ENCODE measurements around the gene EEF2KMT. TPM values are rescaled to one million over a fixed set of nuclear protein-coding genes. Genes with fewer than 3 reads are reported as not detected.
A peak's percentile ranks its signal among the peaks of the same experiment; 100 is the strongest.
"Not testable (repeated sequence)": the region's sequence is repeated elsewhere in the genome, so short reads cannot be mapped to it uniquely, and the experiment has no call there.

Gene EEF2KMT
- 1 to 10 TPM; 4.5 to 7.2 (median 6.5) TPM for total RNA-seq

- TF ChIP-seq POLR2AphosphoS5 (IDR thresholded peaks at IDR 0.05) = peak in 2 of 3 donors; percentile 12 to 64
- H3K4me1 ChIP-seq = peaks cover 0 to 11% (median 5%) of the 10 kb centered on the region in 4 donors
- in situ Hi-C loops (cut with MboI; ENCODE audit: low pct_ligation_motif_present in 1 of 4, low pct_unique_long_range_greater_than_20kb in 1 of 4, low sequenced_read_pairs in 3 of 4); H3K27me3 ChIP-seq; H3K9me3 ChIP-seq; H3K36me3 ChIP-seq: not testable (repeated sequence)
- H3K4me3 ChIP-seq = peak within 1 kb of the TSS; percentile 85 to 89 (median 88)
- intact Hi-C loops (cut with DNase I; ENCODE audit: low total_unique reads) = loop anchor here (10.0 kb wide), 1 partner anchor 743 kb away; the partner anchor contains the start of gene PAM16
- peak; percentile 99 for DNase-seq
- WGBS, 2 donors (ENCODE audit: low coverage in 1 of 2) = 1% methylated on average over 15 of the region's 67 CpGs; no CpG with 5 or more reads in 1 of the 2 donors
- H3K27ac ChIP-seq = peak within 1 kb of the TSS; percentile 86 to 93 (median 90)
Observed at GRCh38 chr16:5097470-5098220, at the start of gene EEF2KMT. EEF2KMT (minus strand) TSS chr16:5097795; CDS start chr16:5097739, 56 bp downstream.

GRCh38 chr16:5144621-5144956 is 47.0 kb upstream of the EEF2KMT start:
- H3K9me3 ChIP-seq; DNase-seq; H3K27me3 ChIP-seq; intact Hi-C loops (cut with DNase I; ENCODE audit: low total_unique reads); in situ Hi-C loops (cut with MboI; ENCODE audit: low pct_ligation_motif_present in 1 of 4, low pct_unique_long_range_greater_than_20kb in 1 of 4, low sequenced_read_pairs in 3 of 4); H3K36me3 ChIP-seq; H3K4me1 ChIP-seq; H3K27ac ChIP-seq; H3K4me3 ChIP-seq: not testable (repeated sequence)
- 60 to 75% methylated on average over 1 of the region's 1 CpG for WGBS, 2 donors (ENCODE audit: low coverage in 1 of 2)

- H3K4me1 ChIP-seq = no peaks in the 10 kb centered on the region
- 34 to 62% methylated on average over 6 to 7 of the region's 7 CpGs for WGBS, 2 donors (ENCODE audit: low coverage in 1 of 2)
- TF ChIP-seq POLR2AphosphoS5 (IDR thresholded peaks at IDR 0.05) (no peak), POLR2A (IDR thresholded peaks at IDR 0.05) (no peak), CTCF (IDR thresholded peaks at IDR 0.05) (no peak), EP300 (IDR thresholded peaks at IDR 0.05; ENCODE audit: low read depth) (no peak)
- H3K27ac ChIP-seq = no peak overlapping the region
- intact Hi-C loops (cut with DNase I; ENCODE audit: low total_unique reads) (no loop called here), in situ Hi-C loops (cut with MboI; ENCODE audit: low pct_ligation_motif_present in 1 of 4, low pct_unique_long_range_greater_than_20kb in 1 of 4, low sequenced_read_pairs in 3 of 4) (no loop called here)
- no peak overlapping the region for H3K4me3 ChIP-seq
- H3K27me3 ChIP-seq = no peaks in the 10 kb centered on the region
- H3K9me3 ChIP-seq = no peaks in the 10 kb centered on the region
- H3K36me3 ChIP-seq = no peaks in the 10 kb centered on the region
- DNase-seq = no peak
Observed at GRCh38 chr16:5143761-5144620, 46.4 kb upstream of the EEF2KMT start.

GRCh38 chr16:5140151-5140550 is 42.6 kb upstream of the EEF2KMT start:
- H3K27me3 ChIP-seq; DNase-seq; H3K9me3 ChIP-seq; H3K36me3 ChIP-seq; H3K27ac ChIP-seq; in situ Hi-C loops (cut with MboI; ENCODE audit: low pct_ligation_motif_present in 1 of 4, low pct_unique_long_range_greater_than_20kb in 1 of 4, low sequenced_read_pairs in 3 of 4); H3K4me3 ChIP-seq; intact Hi-C loops (cut with DNase I; ENCODE audit: low total_unique reads); H3K4me1 ChIP-seq: not testable (repeated sequence)
- WGBS, 2 donors (ENCODE audit: low coverage in 1 of 2) = 70% methylated on average over 7 of the region's 7 CpGs; no CpG with 5 or more reads in 1 of the 2 donors

GRCh38 chr16:5134739-5135452 is 37.3 kb upstream of the EEF2KMT start:
- WGBS, 2 donors (ENCODE audit: low coverage in 1 of 2) = 59 to 61% methylated on average over 6 to 13 of the region's 13 CpGs
- H3K4me3 ChIP-seq; H3K36me3 ChIP-seq; H3K9me3 ChIP-seq; H3K4me1 ChIP-seq; DNase-seq; in situ Hi-C loops (cut with MboI; ENCODE audit: low pct_ligation_motif_present in 1 of 4, low pct_unique_long_range_greater_than_20kb in 1 of 4, low sequenced_read_pairs in 3 of 4); intact Hi-C loops (cut with DNase I; ENCODE audit: low total_unique reads); H3K27ac ChIP-seq; H3K27me3 ChIP-seq: not testable (repeated sequence)

GRCh38 chr16:5132915-5133600 is 35.5 kb upstream of the EEF2KMT start:
- in situ Hi-C loops (cut with MboI; ENCODE audit: low pct_ligation_motif_present in 1 of 4, low pct_unique_long_range_greater_than_20kb in 1 of 4, low sequenced_read_pairs in 3 of 4) = not testable (repeated sequence)

GRCh38 chr16:5131467-5132004 is 33.9 kb upstream of the EEF2KMT start:
- in situ Hi-C loops (cut with MboI; ENCODE audit: low pct_ligation_motif_present in 1 of 4, low pct_unique_long_range_greater_than_20kb in 1 of 4, low sequenced_read_pairs in 3 of 4); H3K36me3 ChIP-seq: not testable (repeated sequence)
- 82 to 100% methylated on average over 1 to 3 of the region's 3 CpGs for WGBS, 2 donors (ENCODE audit: low coverage in 1 of 2)

More at GRCh38 chr16:5132915-5133600, 35.5 kb upstream of the EEF2KMT start:
- H3K27ac ChIP-seq; intact Hi-C loops (cut with DNase I; ENCODE audit: low total_unique reads); H3K27me3 ChIP-seq; H3K36me3 ChIP-seq; H3K4me1 ChIP-seq; DNase-seq; H3K9me3 ChIP-seq; H3K4me3 ChIP-seq: not testable (repeated sequence)
- WGBS, 2 donors (ENCODE audit: low coverage in 1 of 2) = 56 to 79% methylated on average over 2 to 13 of the region's 13 CpGs

GRCh38 chr16:5117300-5118087 is 19.9 kb upstream of the EEF2KMT start:
- H3K4me1 ChIP-seq; H3K27ac ChIP-seq; H3K36me3 ChIP-seq; H3K9me3 ChIP-seq; intact Hi-C loops (cut with DNase I; ENCODE audit: low total_unique reads); in situ Hi-C loops (cut with MboI; ENCODE audit: low pct_ligation_motif_present in 1 of 4, low pct_unique_long_range_greater_than_20kb in 1 of 4, low sequenced_read_pairs in 3 of 4); H3K27me3 ChIP-seq; H3K4me3 ChIP-seq: not testable (repeated sequence)
- DNase-seq = peak; percentile 55
- whole genome bisulfite sequencing, 2 donors (ENCODE audit: low coverage in 1 of 2) = 13 to 21% methylated on average over 6 to 20 of the region's 20 CpGs

More at GRCh38 chr16:5131467-5132004, 33.9 kb upstream of the EEF2KMT start:
- H3K4me3 ChIP-seq; H3K9me3 ChIP-seq; H3K27ac ChIP-seq; intact Hi-C loops (cut with DNase I; ENCODE audit: low total_unique reads); H3K4me1 ChIP-seq; DNase-seq; H3K27me3 ChIP-seq: not testable (repeated sequence)

Measured in transverse colon (tissue), 4 donors.